GM23338 (cell line): ENCODE measurements around the gene CCDC138. TPM values are rescaled to one million over a fixed set of nuclear protein-coding genes. Genes with fewer than 3 reads are reported as not detected.

Experiments
- ATAC-seq: fragments of 200-7000 bp; cut with Tn5 transposase; 3 replicates; pipeline ENCODE4 v1.9.1; 2020
- DNase-seq: peaks from one replicate; pipeline ENCODE4 v3.0.0-alpha.2; 2015; ENCODE audit warnings: low spot score
- H2AFZ ChIP-seq: fragments of 200-600 bp; sonication (generic); 2 replicates; pipeline ENCODE4 v1.8.0; 2016; ENCODE audit warnings: antibody characterized with exemption, mild to moderate bottlenecking, moderate library complexity
- H3F3A ChIP-seq: fragments of 200-600 bp; sonication (generic); replicated peaks from 2 replicates; pipeline ENCODE4 v1.8.0; 2017; ENCODE audit warnings: antibody characterized with exemption, mixed run types, low read depth
- H3K27ac ChIP-seq: fragments of 200-600 bp; sonication (generic); 2 replicates; pipeline ENCODE4 v1.6.1; 2016; ENCODE audit warnings: low read depth
- H3K27me3 ChIP-seq: fragments of 200-600 bp; sonication (generic); 2 replicates; pipeline ENCODE4 v1.8.0; 2016; ENCODE audit warnings: mild to moderate bottlenecking, mixed run types, moderate library complexity; ENCODE audit not compliant: insufficient read depth
- H3K36me3 ChIP-seq: fragments of 200-600 bp; sonication (generic); 2 replicates; pipeline ENCODE4 v1.8.0; 2016; ENCODE audit warnings: mild to moderate bottlenecking; ENCODE audit not compliant: insufficient read depth
- H3K4me1 ChIP-seq: fragments of 200-600 bp; sonication (generic); 2 replicates; pipeline ENCODE4 v1.8.0; 2016; ENCODE audit warnings: mild to moderate bottlenecking, moderate library complexity; ENCODE audit not compliant: insufficient read depth
- H3K4me2 ChIP-seq: fragments of 200-600 bp; sonication (generic); 2 replicates; pipeline ENCODE4 v1.7.1; 2017; ENCODE audit warnings: mixed run types
- H3K4me3 ChIP-seq: fragments of 200-600 bp; sonication (generic); 2 replicates; pipeline ENCODE4 v1.6.1; 2016; ENCODE audit warnings: mixed run types
- H3K79me2 ChIP-seq: fragments of 200-600 bp; sonication (generic); replicated peaks from 2 replicates; pipeline ENCODE4 v1.8.0; 2017; ENCODE audit warnings: mild to moderate bottlenecking; ENCODE audit not compliant: insufficient read depth
- H3K9me2 ChIP-seq: fragments of 200-600 bp; sonication (generic); 2 replicates; pipeline ENCODE4 v1.8.0; 2017; ENCODE audit not compliant: insufficient read depth
- H4K20me1 ChIP-seq: fragments of 200-600 bp; sonication (generic); replicated peaks from 2 replicates; pipeline ENCODE4 v1.8.0; 2017; ENCODE audit warnings: mild to moderate bottlenecking; ENCODE audit not compliant: insufficient read depth
- H3K27ac Mint-ChIP-seq: 2 replicates; pipeline ENCODE4 v1.8.0; 2020; ENCODE audit warnings: inconsistent platforms, mild to moderate bottlenecking, moderate library complexity, mixed read lengths
- H3K27me3 Mint-ChIP-seq: 3 replicates; pipeline ENCODE4 v1.8.0; 2022; ENCODE audit warnings: low read depth, mild to moderate bottlenecking, moderate library complexity, mixed read lengths, inconsistent platforms; ENCODE audit not compliant: insufficient read depth, poor library complexity
- H3K36me3 Mint-ChIP-seq: 3 replicates; pipeline ENCODE4 v1.8.0; 2021; ENCODE audit warnings: low read depth, mild to moderate bottlenecking, inconsistent platforms, moderate library complexity, mixed read lengths
- H3K4me1 Mint-ChIP-seq: 3 replicates; pipeline ENCODE4 v1.8.0; 2020; ENCODE audit warnings: mild to moderate bottlenecking, inconsistent platforms, mixed read lengths
- H3K4me3 Mint-ChIP-seq: 3 replicates; pipeline ENCODE4 v1.8.0; 2021; ENCODE audit warnings: moderate library complexity, mild to moderate bottlenecking, inconsistent platforms, mixed read lengths
- H3K9me3 Mint-ChIP-seq: 3 replicates; pipeline ENCODE4 v1.8.0; 2020; ENCODE audit warnings: moderate library complexity, mild to moderate bottlenecking, inconsistent platforms, mixed read lengths
- CTCF ChIP-seq, 2 experiments: fragments of 200-600 bp in 1 of 2; sonication (generic) in 1 of 2; conservative IDR thresholded peaks; 2 replicates each; pipeline versions ENCODE4 v1.5.1 to v1.6.1; 2016 to 2017; ENCODE audit warnings: antibody characterized with exemption in 2 of 2, low read depth in 2 of 2, mild to moderate bottlenecking in 2 of 2, moderate library complexity in 1 of 2
- ETS1 ChIP-seq: IDR thresholded peaks from 2 replicates; pipeline ENCODE4 v1.6.1; 2016; ENCODE audit warnings: antibody characterized with exemption
- EZH2 ChIP-seq: fragments of 200-600 bp; sonication (generic); IDR thresholded peaks from one replicate; pipeline ENCODE4 v1.8.0; 2017; ENCODE audit warnings: antibody characterized with exemption, mild to moderate bottlenecking, low read depth; ENCODE audit not compliant: unreplicated experiment
- NANOG ChIP-seq: IDR thresholded peaks from 2 replicates; pipeline ENCODE4 v1.6.1; 2016; ENCODE audit warnings: antibody characterized with exemption, borderline replicate concordance
- POLR2AphosphoS5 ChIP-seq: IDR thresholded peaks from 2 replicates; pipeline ENCODE4 v1.6.1; 2016; ENCODE audit warnings: antibody characterized with exemption, low read depth
- REST ChIP-seq: IDR thresholded peaks from one replicate; pipeline ENCODE4 v1.6.1; 2018; ENCODE audit warnings: antibody characterized with exemption; ENCODE audit not compliant: unreplicated experiment
- STAT1 ChIP-seq: IDR thresholded peaks from one replicate; pipeline ENCODE4 v1.6.1; 2016; ENCODE audit warnings: antibody characterized with exemption; ENCODE audit not compliant: unreplicated experiment
- ZNF331 ChIP-seq: fragments of 250-450 bp; sonication (Bioruptor Pico); IDR thresholded peaks from 2 replicates; pipeline ENCODE4 v1.5.0; 2020; ENCODE audit warnings: low read depth, mild to moderate bottlenecking, moderate library complexity
- ZNF462 ChIP-seq: fragments of 250-450 bp; sonication (Bioruptor Pico); IDR thresholded peaks from 2 replicates; pipeline ENCODE4 v1.5.0; 2020; ENCODE audit warnings: mild to moderate bottlenecking, moderate library complexity
- polyA plus RNA-seq: library from polyadenylated mRNA; unstranded; fragments of >200 nt; fragmentation: Nextera tagmentation; extraction: Ambion mirVana; gene quantifications from 2 replicates; pipeline ENCODE4 v1.2.1, GENCODE V29; 2016
- total RNA-seq: library from RNA; depleted of rRNA; stranded (reverse); fragments of >200 nt; shearing (Covaris generic); gene quantifications from 2 replicates; pipeline ENCODE4 v1.2.3, GENCODE V29; 2014

CCDC138 gene
- total and polyA plus RNA-seq, 2 experiments from 2014 or later, result 30.8 to 31.6 TPM

- no peak for TF ChIP-seq ZNF462 (CRISPR knock-in tag)
- TF ChIP-seq CTCF (conservative IDR thresholded peaks at IDR 0.05; ENCODE audit: low read depth in 2 of 2), result 0 out of 4 replicates have a peak, but pooled peaks of 1 of the 2 experiments have one; percentile 9
- no peak for TF ChIP-seq NANOG
These were observed 90.9 kb downstream of the CCDC138 start (continued) for GRCh38 chr2:108877506-108877905.

GRCh38 chr2:108878276-108878675 is 91.7 kb downstream of the CCDC138 start:
- H3K4me1 ChIP-seq, result no peaks in the 10 kb centered on the region
- no peak overlapping the region for H3K27ac ChIP-seq
- DNase-seq, result no peak
- no peaks in the 10 kb centered on the region for H3F3A ChIP-seq
- H3K36me3 Mint-ChIP-seq, result peaks cover 53% of the 10 kb centered on the region
- ATAC-seq, result no peak
- H4K20me1 ChIP-seq, result no peaks in the 10 kb centered on the region
- H3K9me2 ChIP-seq, result no peaks in the 10 kb centered on the region
- no peak overlapping the region for H3K27ac Mint-ChIP-seq
- no peaks in the 10 kb centered on the region for H3K27me3 Mint-ChIP-seq
- peaks cover 42% of the 10 kb centered on the region for H3K9me3 Mint-ChIP-seq
- H3K4me3 Mint-ChIP-seq, result no peak overlapping the region
- no peaks in the 10 kb centered on the region for H3K79me2 ChIP-seq
- H3K4me3 ChIP-seq, result no peak overlapping the region
- H3K4me2 ChIP-seq, result no peak overlapping the region
- no peaks in the 10 kb centered on the region for H3K4me1 Mint-ChIP-seq
- H2AFZ ChIP-seq, result no peak overlapping the region
- H3K27me3 ChIP-seq, result no peaks in the 10 kb centered on the region
- no peaks in the 10 kb centered on the region for H3K36me3 ChIP-seq
- no peak for TF ChIP-seq EZH2
- TF ChIP-seq NANOG, result no peak
- no peak for TF ChIP-seq ZNF331 (CRISPR knock-in tag)
- no peak for TF ChIP-seq CTCF (conservative IDR thresholded peaks at IDR 0.05; ENCODE audit: low read depth in 2 of 2)
- no peak for TF ChIP-seq POLR2AphosphoS5
- TF ChIP-seq STAT1, result no peak
- TF ChIP-seq REST, result no peak
- TF ChIP-seq ETS1, result no peak
